ENCODE results near the gene SERPINE3. TPM values are rescaled to one million over a fixed set of nuclear protein-coding genes. Genes with fewer than 3 reads are reported as not detected.

Gene SERPINE3
- total and polyA plus RNA-seq, 7 experiments from 2014 or later = not detected

GRCh38 chr13:51305271-51305967 lies 34.1 kb upstream of the SERPINE3 start:
- Mint-ChIP-seq H3K4me1 (peaks cover 0 to 2% (median 0%) of the 10 kb centered on the region in 7 donors), H3K4me3 (no peak overlapping the region), H3K9me3 (no peaks in the 10 kb centered on the region), H3K36me3 (no peaks in the 10 kb centered on the region), H3K27ac (no peak overlapping the region), H3K27me3 (peaks cover 0 to 4% (median 0%) of the 10 kb centered on the region in 5 donors)
- Histone ChIP-seq H3K4me3 (ENCODE audit: low read length) (no peak overlapping the region), H3K4me1 (ENCODE audit: control insufficient read depth in 2 of 2, insufficient read depth in 2 of 2, low read length in 2 of 2) (no peaks in the 10 kb centered on the region), H3K9me3 (ENCODE audit: control insufficient read depth in 2 of 3, low read length in 3 of 3) (no peaks in the 10 kb centered on the region), H3K27me3 (ENCODE audit: control insufficient read depth in 2 of 2, insufficient read depth in 2 of 2, low read length in 2 of 2) (no peaks in the 10 kb centered on the region), H3K27ac (ENCODE audit: low read depth, low read length) (no peak overlapping the region), H3K36me3 (ENCODE audit: control insufficient read depth in 2 of 3, insufficient read depth in 3 of 3, low read length in 3 of 3) (no peaks in the 10 kb centered on the region)
- intact Hi-C loops (cut with micrococcal nuclease) = no loop called here
- ATAC-seq (no peak), DNase-seq (no peak)
- POLR2A ChIA-PET = no interaction called here
- CTCF ChIA-PET = no interaction called here

GRCh38 chr13:51308781-51309180 lies 30.7 kb upstream of the SERPINE3 start:
- CTCF ChIA-PET = no interaction called here
- ATAC-seq = no peak
- intact Hi-C loops (cut with micrococcal nuclease) = no loop called here

DNA sequence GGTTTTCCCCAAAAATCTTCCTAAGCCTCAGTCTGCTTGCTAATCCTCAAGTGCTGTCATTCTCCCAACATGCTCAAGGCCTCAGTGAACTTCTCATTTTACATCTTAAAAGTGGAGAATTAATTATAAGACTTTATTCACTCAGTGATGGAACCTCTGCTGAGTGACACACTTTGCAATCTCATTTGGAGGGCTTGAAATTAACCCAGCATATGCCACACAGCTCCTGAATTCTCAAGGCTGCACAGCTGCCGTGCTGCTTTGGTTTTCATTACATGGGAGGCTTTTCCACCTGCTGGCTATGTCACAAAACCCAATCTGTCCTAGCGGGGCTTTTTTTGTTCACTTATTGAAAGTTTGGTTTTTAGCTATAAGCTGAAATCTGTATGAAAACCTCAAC lies 28.3 kb upstream of the SERPINE3 start:
- Mint-ChIP-seq H3K9me3 (peaks cover 0 to 2% (median 0%) of the 10 kb centered on the region in 11 donors), H3K27ac (no peak overlapping the region), H3K27me3 (peaks cover 0 to 14% (median 7%) of the 10 kb centered on the region in 5 donors), H3K4me3 (no peak overlapping the region), H3K4me1 (peaks cover 0 to 2% (median 0%) of the 10 kb centered on the region in 7 donors), H3K36me3 (no peaks in the 10 kb centered on the region)
- ATAC-seq = no peak
- no peaks in the 10 kb centered on the region for H3K27me3 ChIP-seq (ENCODE audit: control insufficient read depth in 2 of 2, insufficient read depth in 2 of 2, low read length in 2 of 2)
- H3K27ac ChIP-seq (ENCODE audit: low read depth, low read length) = no peak overlapping the region
- no peaks in the 10 kb centered on the region for H3K4me1 ChIP-seq (ENCODE audit: control insufficient read depth in 2 of 2, insufficient read depth in 2 of 2, low read length in 2 of 2)
- no peaks in the 10 kb centered on the region for H3K9me3 ChIP-seq (ENCODE audit: control insufficient read depth in 2 of 3, low read length in 3 of 3)
- no peak for DNase-seq
- ChIA-PET POLR2A (no interaction called here), CTCF (no interaction called here)
- intact Hi-C loops (cut with micrococcal nuclease) = no loop called here
- no peaks in the 10 kb centered on the region for H3K36me3 ChIP-seq (ENCODE audit: control insufficient read depth in 2 of 3, insufficient read depth in 3 of 3, low read length in 3 of 3)
- H3K4me3 ChIP-seq (ENCODE audit: low read length) = no peak overlapping the region

More at GRCh38 chr13:51308781-51309180, 30.7 kb upstream of the SERPINE3 start:
- H3K27ac ChIP-seq (ENCODE audit: low read depth, low read length) = no peak overlapping the region
- no peaks in the 10 kb centered on the region for H3K36me3 ChIP-seq (ENCODE audit: control insufficient read depth in 2 of 3, insufficient read depth in 3 of 3, low read length in 3 of 3)
- no peaks in the 10 kb centered on the region for H3K36me3 Mint-ChIP-seq
- H3K4me3 Mint-ChIP-seq = no peak overlapping the region
- DNase-seq = no peak
- peaks cover 0 to 2% (median 0%) of the 10 kb centered on the region in 11 donors for H3K9me3 Mint-ChIP-seq
- H3K27me3 ChIP-seq (ENCODE audit: control insufficient read depth in 2 of 2, insufficient read depth in 2 of 2, low read length in 2 of 2) = no peaks in the 10 kb centered on the region
- peak overlapping the region in 1 of 9 donors; percentile 22 for H3K27ac Mint-ChIP-seq
- H3K4me3 ChIP-seq (ENCODE audit: low read length) = no peak overlapping the region
- no peaks in the 10 kb centered on the region for H3K4me1 ChIP-seq (ENCODE audit: control insufficient read depth in 2 of 2, insufficient read depth in 2 of 2, low read length in 2 of 2)
- H3K4me1 Mint-ChIP-seq = peaks cover 0 to 2% (median 0%) of the 10 kb centered on the region in 7 donors
- H3K27me3 Mint-ChIP-seq = peaks cover 0 to 14% (median 4%) of the 10 kb centered on the region in 5 donors
- no peaks in the 10 kb centered on the region for H3K9me3 ChIP-seq (ENCODE audit: control insufficient read depth in 2 of 3, low read length in 3 of 3)
- POLR2A ChIA-PET = no interaction called here

DNA sequence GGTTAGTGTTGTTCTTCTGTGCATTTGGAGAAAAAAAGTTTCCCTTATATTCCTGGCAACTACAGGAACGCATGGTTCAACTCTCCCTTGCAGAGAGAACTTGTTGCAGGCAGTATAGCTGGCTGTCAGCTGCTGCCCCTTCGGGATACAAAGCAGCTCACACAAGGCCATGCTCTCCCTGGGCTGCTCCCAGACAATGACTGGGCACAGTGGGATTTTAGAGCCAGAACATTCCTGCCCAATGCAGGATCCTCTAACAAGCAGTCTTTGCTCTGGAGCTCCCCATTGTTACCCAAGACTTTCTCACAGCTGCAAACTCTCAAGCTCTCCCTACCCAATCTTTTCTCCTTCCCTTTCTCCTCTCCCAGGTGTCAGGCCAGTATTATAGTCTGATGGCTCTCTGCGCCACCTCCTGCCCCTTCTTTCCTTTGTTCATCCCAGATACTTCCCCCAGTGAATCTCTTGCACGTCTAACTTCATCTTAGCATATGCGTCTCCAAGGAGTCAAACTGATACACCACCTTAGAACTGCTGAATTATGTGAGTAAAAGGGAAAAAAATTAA lies 27.5 kb upstream of the SERPINE3 start:
- no peaks in the 10 kb centered on the region for H3K36me3 Mint-ChIP-seq
- CTCF ChIA-PET = interaction anchor here (0.6 kb wide), 1 partner anchor 12 kb away, joined by 3 read pairs; no protein-coding TSS in a partner anchor
- Histone ChIP-seq H3K27ac (ENCODE audit: low read depth, low read length) (no peak overlapping the region), H3K4me3 (ENCODE audit: low read length) (no peak overlapping the region), H3K9me3 (ENCODE audit: control insufficient read depth in 2 of 3, low read length in 3 of 3) (no peaks in the 10 kb centered on the region), H3K36me3 (ENCODE audit: control insufficient read depth in 2 of 3, insufficient read depth in 3 of 3, low read length in 3 of 3) (no peaks in the 10 kb centered on the region), H3K27me3 (ENCODE audit: control insufficient read depth in 2 of 2, insufficient read depth in 2 of 2, low read length in 2 of 2) (no peaks in the 10 kb centered on the region), H3K4me1 (ENCODE audit: control insufficient read depth in 2 of 2, insufficient read depth in 2 of 2, low read length in 2 of 2) (no peaks in the 10 kb centered on the region)
- no peak for ATAC-seq
- POLR2A ChIA-PET = no interaction called here
- H3K9me3 Mint-ChIP-seq = peaks cover 0 to 2% (median 0%) of the 10 kb centered on the region in 11 donors
- no peak overlapping the region for H3K4me3 Mint-ChIP-seq
- H3K4me1 Mint-ChIP-seq = peaks cover 0 to 2% (median 0%) of the 10 kb centered on the region in 7 donors
- peaks cover 0 to 14% (median 7%) of the 10 kb centered on the region in 5 donors for H3K27me3 Mint-ChIP-seq
- no peak for DNase-seq
- intact Hi-C loops (cut with micrococcal nuclease) = no loop called here
- no peak overlapping the region for H3K27ac Mint-ChIP-seq

- intact Hi-C loops (cut with micrococcal nuclease) = no loop called here
- Histone ChIP-seq H3K4me3 (ENCODE audit: low read length) (no peak overlapping the region), H3K27me3 (ENCODE audit: control insufficient read depth in 2 of 2, insufficient read depth in 2 of 2, low read length in 2 of 2) (no peaks in the 10 kb centered on the region), H3K4me1 (ENCODE audit: control insufficient read depth in 2 of 2, insufficient read depth in 2 of 2, low read length in 2 of 2) (no peaks in the 10 kb centered on the region), H3K36me3 (ENCODE audit: control insufficient read depth in 2 of 3, insufficient read depth in 3 of 3, low read length in 3 of 3) (no peaks in the 10 kb centered on the region), H3K27ac (ENCODE audit: low read depth, low read length) (no peak overlapping the region), H3K9me3 (ENCODE audit: control insufficient read depth in 2 of 3, low read length in 3 of 3) (no peaks in the 10 kb centered on the region)
- ChIA-PET CTCF (interaction anchor here (0.8 kb wide), 1 partner anchor 16 kb away, joined by 3 read pairs; no protein-coding TSS in a partner anchor), POLR2A (no interaction called here)
- DNase-seq = no peak
- Mint-ChIP-seq H3K9me3 (peaks cover 0 to 2% (median 0%) of the 10 kb centered on the region in 11 donors), H3K36me3 (no peaks in the 10 kb centered on the region), H3K4me3 (no peak overlapping the region), H3K27ac (no peak overlapping the region), H3K4me1 (peaks cover 0 to 1% (median 0%) of the 10 kb centered on the region in 7 donors), H3K27me3 (peaks cover 0 to 12% (median 7%) of the 10 kb centered on the region in 5 donors)
- no peak for ATAC-seq
Measured at GRCh38 chr13:51313619-51314018, 25.9 kb upstream of the SERPINE3 start.

GRCh38 chr13:51317262-51317661 lies 22.2 kb upstream of the SERPINE3 start:
- Histone ChIP-seq H3K4me1 (ENCODE audit: control insufficient read depth in 2 of 2, insufficient read depth in 2 of 2, low read length in 2 of 2) (no peaks in the 10 kb centered on the region), H3K27ac (ENCODE audit: low read depth, low read length) (no peak overlapping the region), H3K4me3 (ENCODE audit: low read length) (no peak overlapping the region), H3K27me3 (ENCODE audit: control insufficient read depth in 2 of 2, insufficient read depth in 2 of 2, low read length in 2 of 2) (no peaks in the 10 kb centered on the region), H3K9me3 (ENCODE audit: control insufficient read depth in 2 of 3, low read length in 3 of 3) (no peaks in the 10 kb centered on the region), H3K36me3 (ENCODE audit: control insufficient read depth in 2 of 3, insufficient read depth in 3 of 3, low read length in 3 of 3) (no peaks in the 10 kb centered on the region)
- Mint-ChIP-seq H3K27ac (no peak overlapping the region), H3K27me3 (peaks cover 0 to 7% (median 4%) of the 10 kb centered on the region in 5 donors), H3K36me3 (no peaks in the 10 kb centered on the region), H3K9me3 (peaks cover 0 to under 1% (median 0%) of the 10 kb centered on the region in 11 donors), H3K4me1 (peaks cover 0 to 1% (median 0%) of the 10 kb centered on the region in 7 donors), H3K4me3 (no peak overlapping the region)
- ATAC-seq = no peak
- intact Hi-C loops (cut with micrococcal nuclease) = no loop called here
- CTCF ChIA-PET = no interaction called here
- no peak for DNase-seq
- POLR2A ChIA-PET = no interaction called here

GRCh38 chr13:51318015-51318414 lies 21.5 kb upstream of the SERPINE3 start:
- POLR2A ChIA-PET = no interaction called here

More at GRCh38 chr13:51318015-51318414, 21.5 kb upstream of the SERPINE3 start:
- Mint-ChIP-seq H3K4me3 (no peak overlapping the region), H3K36me3 (no peaks in the 10 kb centered on the region), H3K27me3 (peaks cover 0 to 7% (median 3%) of the 10 kb centered on the region in 5 donors), H3K4me1 (peaks cover 0 to 1% (median 0%) of the 10 kb centered on the region in 7 donors), H3K9me3 (no peaks in the 10 kb centered on the region), H3K27ac (no peak overlapping the region)
- Histone ChIP-seq H3K27ac (ENCODE audit: low read depth, low read length) (no peak overlapping the region), H3K4me3 (ENCODE audit: low read length) (no peak overlapping the region), H3K36me3 (ENCODE audit: control insufficient read depth in 2 of 3, insufficient read depth in 3 of 3, low read length in 3 of 3) (no peaks in the 10 kb centered on the region), H3K27me3 (ENCODE audit: control insufficient read depth in 2 of 2, insufficient read depth in 2 of 2, low read length in 2 of 2) (no peaks in the 10 kb centered on the region), H3K9me3 (ENCODE audit: control insufficient read depth in 2 of 3, low read length in 3 of 3) (no peaks in the 10 kb centered on the region), H3K4me1 (ENCODE audit: control insufficient read depth in 2 of 2, insufficient read depth in 2 of 2, low read length in 2 of 2) (no peaks in the 10 kb centered on the region)
- no peak for DNase-seq
- intact Hi-C loops (cut with micrococcal nuclease) = no loop called here
- CTCF ChIA-PET = no interaction called here
- ATAC-seq = no peak

All from naive thymus-derived CD4-positive, alpha-beta T cell (primary cell).